Keratinocyte (primary cell): ENCODE data around the gene AGAP1. TPM values are rescaled to one million over a fixed set of nuclear protein-coding genes. Genes with fewer than 3 reads are reported as not detected.

Source experiments
- DNase-seq: peaks from one replicate; pipeline ENCODE4 v3.0.0-alpha.2; 2011; ENCODE audit warnings: low read depth, missing footprints, low spot score
- FAIRE-seq: peaks from 2 replicates; lab custom pipeline; 2011; peaks lifted over from hg19 to GRCh38; lab: Jason Lieb, UNC
- H2AFZ ChIP-seq: 2 replicates; pipeline ENCODE4 v1.6.0; 2012; ENCODE audit warnings: low read length, control low read depth, inconsistent platforms; ENCODE audit not compliant: control insufficient read depth
- H3K27ac ChIP-seq: 2 replicates; pipeline ENCODE4 v1.5.1; 2011; ENCODE audit warnings: low read length; ENCODE audit not compliant: control insufficient read depth, insufficient read depth
- H3K27me3 ChIP-seq: 3 replicates; pipeline ENCODE4 v1.6.0; 2011; ENCODE audit warnings: low read length; ENCODE audit not compliant: control insufficient read depth, insufficient read depth; ENCODE audit errors: extremely low read depth
- H3K36me3 ChIP-seq, 2 experiments: 2 replicates in 1 of 2; 3 replicates in 1 of 2; pipeline ENCODE4 v1.5.1; 2011; ENCODE audit warnings: low read length in 2 of 2, mild to moderate bottlenecking in 1 of 2; ENCODE audit not compliant: control insufficient read depth in 2 of 2, insufficient read depth in 2 of 2; ENCODE audit errors: extremely low read depth in 1 of 2
- H3K4me1 ChIP-seq: 3 replicates; pipeline ENCODE4 v1.5.1; 2011; ENCODE audit warnings: low read length; ENCODE audit not compliant: control insufficient read depth, insufficient read depth; ENCODE audit errors: extremely low read depth
- H3K4me2 ChIP-seq: 3 replicates; pipeline ENCODE4 v1.6.0; 2011; ENCODE audit warnings: low read depth, low read length; ENCODE audit not compliant: control insufficient read depth, insufficient read depth; ENCODE audit errors: extremely low read depth
- H3K4me3 ChIP-seq, 3 experiments: fragments of 200-600 bp in 1 of 3; sonication (generic) in 1 of 3; 2 replicates in 2 of 3; 3 replicates in 1 of 3; pipeline ENCODE4 v1.5.1; 2011 to 2016; ENCODE audit warnings: low read length in 3 of 3, mild to moderate bottlenecking in 3 of 3, control low read depth in 2 of 3, inconsistent platforms in 1 of 3, low read depth in 1 of 3, mixed read lengths in 1 of 3, mixed run types in 1 of 3, moderate library complexity in 1 of 3; ENCODE audit not compliant: control insufficient read depth in 2 of 3, insufficient read depth in 2 of 3; ENCODE audit errors: extremely low read depth in 1 of 3
- H3K79me2 ChIP-seq: 2 replicates; pipeline ENCODE4 v1.6.0; 2012; ENCODE audit warnings: low read length; ENCODE audit not compliant: control insufficient read depth, insufficient read depth
- H3K9ac ChIP-seq: 3 replicates; pipeline ENCODE4 v1.6.0; 2011; ENCODE audit warnings: low read length; ENCODE audit not compliant: control insufficient read depth, insufficient read depth; ENCODE audit errors: extremely low read depth
- H3K9me1 ChIP-seq: 3 replicates; pipeline ENCODE4 v1.6.0; 2011; ENCODE audit warnings: low read length; ENCODE audit not compliant: control insufficient read depth, insufficient read depth; ENCODE audit errors: extremely low read depth
- H3K9me3 ChIP-seq: 2 replicates; pipeline ENCODE4 v1.5.1; 2012; ENCODE audit warnings: low read depth, low read length; ENCODE audit not compliant: control insufficient read depth
- H4K20me1 ChIP-seq: 3 replicates; pipeline ENCODE4 v1.6.0; 2011; ENCODE audit warnings: low read length; ENCODE audit not compliant: control insufficient read depth, insufficient read depth; ENCODE audit errors: extremely low read depth
- CTCF ChIP-seq, 3 experiments: IDR thresholded peaks in 1 of 3; conservative IDR thresholded peaks in 1 of 3; optimal IDR thresholded peaks in 1 of 3; 2 replicates in 2 of 3; 3 replicates in 1 of 3; pipeline versions ENCODE3 to v1.5.1; 2011; ENCODE audit warnings: low read length in 3 of 3, mild to moderate bottlenecking in 3 of 3, moderate library complexity in 2 of 3, control low read depth in 1 of 3, inconsistent platforms in 1 of 3; ENCODE audit not compliant: insufficient read depth in 2 of 3; ENCODE audit errors: extremely low read depth in 1 of 3
- EZH2 ChIP-seq: IDR thresholded peaks from one replicate; pipeline ENCODE4 v1.6.1; 2012; ENCODE audit warnings: inconsistent platforms, mild to moderate bottlenecking, low read length, moderate library complexity
- dilution Hi-C: fragments of 300-500 bp; cut with MboI; formaldehyde crosslinking; loops from one replicate; pipeline ENCODE4 v1.7.0; 2020; ENCODE audit warnings: low sequenced_read_pairs; ENCODE audit not compliant: extremely low pct_ligation_motif_present
- polyA plus RNA-seq, 5 experiments: library from polyadenylated mRNA; depleted of rRNA in 3 of 5; stranded (reverse) in 3 of 5; stranded (forward) in 1 of 5; unstranded in 1 of 5; fragments of >200 nt; gene quantifications; 1 replicate in 1 of 5; 2 replicates in 3 of 5; 3 replicates in 1 of 5; pipeline versions ENCODE4 v1.2.1 to v1.2.3, GENCODE V29; 2011 to 2012; ENCODE audit warnings: missing spikeins in 2 of 5, low read depth in 1 of 5, low replicate concordance in 1 of 5

Gene AGAP1
- polyA plus RNA-seq, 1 donor (not counting 4 experiments of a cell fraction or from before 2014, with no cell fraction given) = 12.6 TPM

- Histone ChIP-seq H3K79me2 (peaks cover 3% of the 10 kb centered on the region), H3K9me1 (peaks cover 5% of the 10 kb centered on the region), H3K4me3 (no peak overlapping the region), H3K9ac (no peak overlapping the region), H4K20me1 (no peaks in the 10 kb centered on the region), H3K27ac (no peak overlapping the region), H3K27me3 (no peaks in the 10 kb centered on the region), H3K4me1 (peaks cover 8% of the 10 kb centered on the region), H3K9me3 (no peaks in the 10 kb centered on the region), H3K36me3 (no peaks in the 10 kb centered on the region), H3K4me2 (no peak overlapping the region), H2AFZ (no peak overlapping the region)
- dilution Hi-C loops = no loop called here
- DNase-seq (no peak), FAIRE-seq (no peak)
- no peak for TF ChIP-seq CTCF (optimal IDR thresholded peaks at IDR 0.05 in 1 of 3, IDR thresholded peaks at IDR 0.05 in 1 of 3, conservative IDR thresholded peaks at IDR 0.05 in 1 of 3; ENCODE audit: extremely low read depth in 1 of 3, insufficient read depth in 2 of 3, low read length in 3 of 3)
- no peak for TF ChIP-seq EZH2
These were observed 146.5 kb downstream of the AGAP1 start for GRCh38 chr2:235640377-235640776.

GRCh38 chr2:235640926-235641723, 147.3 kb downstream of the AGAP1 start:
- H3K36me3 ChIP-seq = no peaks in the 10 kb centered on the region
- no peaks in the 10 kb centered on the region for H3K9me3 ChIP-seq
- peaks cover 3% of the 10 kb centered on the region for H3K79me2 ChIP-seq
- no peak overlapping the region for H3K27ac ChIP-seq
- DNase-seq = no peak
- peaks cover 8% of the 10 kb centered on the region for H3K4me1 ChIP-seq
- no peak overlapping the region for H2AFZ ChIP-seq
- no peak overlapping the region for H3K4me2 ChIP-seq
- H3K4me3 ChIP-seq = no peak overlapping the region
- peaks cover 5% of the 10 kb centered on the region for H3K9me1 ChIP-seq
- dilution Hi-C loops = no loop called here
- FAIRE-seq = no peak
- no peaks in the 10 kb centered on the region for H4K20me1 ChIP-seq
- no peaks in the 10 kb centered on the region for H3K27me3 ChIP-seq
- TF ChIP-seq EZH2 = no peak
- no peak for TF ChIP-seq CTCF (optimal IDR thresholded peaks at IDR 0.05 in 1 of 3, IDR thresholded peaks at IDR 0.05 in 1 of 3, conservative IDR thresholded peaks at IDR 0.05 in 1 of 3; ENCODE audit: extremely low read depth in 1 of 3, insufficient read depth in 2 of 3, low read length in 3 of 3)
- H3K9ac ChIP-seq = no peak overlapping the region
